H1 (cell line): ENCODE measurements around the gene LRRC49. TPM values are rescaled to one million over a fixed set of nuclear protein-coding genes. Genes with fewer than 3 reads are reported as not detected.

Experiments
- CTCF ChIA-PET: fragments of 300-600 bp; sonication (Branson Sonifier 250); formaldehyde crosslinking; loops from one replicate; lab custom pipeline; 2021; ENCODE audit not compliant: partially characterized antibody; lab: Charles Lee
- POLR2A ChIA-PET: fragments of 300-600 bp; sonication (Branson Sonifier 250); formaldehyde crosslinking; loops from one replicate; lab custom pipeline; 2021; ENCODE audit warnings: inconsistent platforms; ENCODE audit not compliant: partially characterized antibody; lab: Charles Lee
- DNase-seq, 2 experiments: peaks; one replicate each; pipeline versions ENCODE4 v3.0.0 to v3.0.0-alpha.2; 2010 to 2022; ENCODE audit warnings: low spot score in 2 of 2, low read depth in 1 of 2, mixed read lengths in 1 of 2
- FAIRE-seq: peaks from 2 replicates; lab custom pipeline; 2011; peaks lifted over from hg19 to GRCh38; lab: Jason Lieb, UNC
- H2AFZ ChIP-seq: 2 replicates; pipeline ENCODE4 v1.8.1; 2012; ENCODE audit warnings: low read length, inconsistent platforms
- H2AK5ac ChIP-seq: 2 replicates; pipeline ENCODE4 v1.6.1; 2013; ENCODE audit warnings: low read depth, low read length
- H2BK120ac ChIP-seq: replicated peaks from 2 replicates; pipeline ENCODE3; 2013; ENCODE audit warnings: low read depth, low read length, inconsistent platforms
- H2BK12ac ChIP-seq: 2 replicates; pipeline ENCODE4 v1.6.1; 2013; ENCODE audit warnings: low read depth, low read length
- H2BK15ac ChIP-seq: 2 replicates; pipeline ENCODE4 v1.6.1; 2013; ENCODE audit warnings: low read length
- H2BK20ac ChIP-seq: 2 replicates; pipeline ENCODE4 v1.6.1; 2013; ENCODE audit warnings: low read length
- H2BK5ac ChIP-seq: 2 replicates; pipeline ENCODE4 v1.6.1; 2013; ENCODE audit warnings: low read depth, low read length
- H3K14ac ChIP-seq: 2 replicates; pipeline ENCODE4 v1.6.1; 2013; ENCODE audit warnings: inconsistent platforms; ENCODE audit not compliant: insufficient read length
- H3K18ac ChIP-seq: 2 replicates; pipeline ENCODE4 v1.6.1; 2013; ENCODE audit warnings: low read length; ENCODE audit errors: extremely low read depth
- H3K23ac ChIP-seq: 2 replicates; pipeline ENCODE4 v1.6.1; 2013; ENCODE audit warnings: inconsistent platforms; ENCODE audit not compliant: insufficient read length
- H3K23me2 ChIP-seq: 2 replicates; pipeline ENCODE4 v1.6.1; 2013; ENCODE audit warnings: low read depth, low read length
- H3K27ac ChIP-seq: 2 replicates; pipeline ENCODE4 v1.6.1; 2011; ENCODE audit warnings: low read depth, low read length, inconsistent platforms
- H3K27me3 ChIP-seq, 4 experiments: replicated peaks in 1 of 4; 1 replicate in 1 of 4; 2 replicates in 3 of 4; pipeline versions ENCODE4 v1.6.1 to v1.8.1; 2011 to 2013; ENCODE audit warnings: low read length in 3 of 4, mild to moderate bottlenecking in 3 of 4, inconsistent platforms in 2 of 4, mixed read lengths in 2 of 4, moderate library complexity in 1 of 4; ENCODE audit not compliant: control insufficient read depth in 3 of 4, insufficient read depth in 3 of 4; ENCODE audit errors: extremely low read depth in 1 of 4
- H3K36me3 ChIP-seq, 4 experiments: 2 replicates each; pipeline versions ENCODE4 v1.6.1 to v1.8.1; 2011 to 2013; ENCODE audit warnings: mild to moderate bottlenecking in 4 of 4, low read length in 3 of 4, moderate library complexity in 2 of 4, control low read depth in 1 of 4, inconsistent platforms in 1 of 4; ENCODE audit not compliant: insufficient read depth in 4 of 4, control insufficient read depth in 2 of 4
- H3K4ac ChIP-seq: replicated peaks from 2 replicates; pipeline ENCODE3; 2013; ENCODE audit warnings: low read length, low read depth, mixed read lengths, inconsistent platforms; ENCODE audit not compliant: insufficient read length
- H3K4me1 ChIP-seq, 4 experiments: replicated peaks in 1 of 4; 1 replicate in 1 of 4; 2 replicates in 3 of 4; pipeline versions ENCODE4 v1.6.1 to v1.8.1; 2011 to 2013; ENCODE audit warnings: low read length in 3 of 4, inconsistent platforms in 2 of 4, mixed read lengths in 1 of 4; ENCODE audit not compliant: insufficient read depth in 4 of 4, control insufficient read depth in 3 of 4
- H3K4me2 ChIP-seq, 2 experiments: 2 replicates each; pipeline versions ENCODE4 v1.6.1 to v1.8.1; 2011 to 2013; ENCODE audit warnings: low read depth in 2 of 2, low read length in 2 of 2, control low read depth in 1 of 2, inconsistent platforms in 1 of 2, mild to moderate bottlenecking in 1 of 2; ENCODE audit not compliant: insufficient read depth in 1 of 2
- H3K4me3 ChIP-seq, 4 experiments: fragments of 200-600, 300-600 bp in 1 of 4; sonication (generic), shearing (Covaris generic), sonication (Bioruptor Twin) in 1 of 4; 2 replicates each; pipeline versions ENCODE4 v1.5.1 to v1.8.1; 2011 to 2016; ENCODE audit warnings: low read length in 4 of 4, low read depth in 3 of 4, control low read depth in 2 of 4, inconsistent platforms in 2 of 4, mild to moderate bottlenecking in 2 of 4, mixed read lengths in 1 of 4, moderate library complexity in 1 of 4; ENCODE audit not compliant: insufficient read depth in 2 of 4; ENCODE audit errors: extremely low read depth in 1 of 4
- H3K56ac ChIP-seq: replicated peaks from 2 replicates; pipeline ENCODE3; 2013; ENCODE audit warnings: low read depth, mild to moderate bottlenecking, mixed read lengths, low read length, inconsistent platforms; ENCODE audit not compliant: insufficient read length
- H3K79me1 ChIP-seq: 2 replicates; pipeline ENCODE4 v1.6.1; 2013; ENCODE audit warnings: low read depth, low read length, control low read depth
- H3K79me2 ChIP-seq, 2 experiments: 2 replicates each; pipeline versions ENCODE4 v1.6.1 to v1.8.1; 2012 to 2013; ENCODE audit warnings: low read length in 2 of 2, mild to moderate bottlenecking in 2 of 2, inconsistent platforms in 1 of 2; ENCODE audit not compliant: insufficient read depth in 2 of 2, control insufficient read depth in 1 of 2
- H3K9ac ChIP-seq, 4 experiments: replicated peaks in 1 of 4; 1 replicate in 1 of 4; 2 replicates in 3 of 4; pipeline versions ENCODE4 v1.6.1 to v1.8.1; 2011 to 2013; ENCODE audit warnings: low read depth in 3 of 4, low read length in 3 of 4, control low read depth in 2 of 4, mild to moderate bottlenecking in 2 of 4, moderate library complexity in 2 of 4, inconsistent platforms in 1 of 4; ENCODE audit errors: extremely low read depth in 1 of 4
- H3K9me3 ChIP-seq, 2 experiments: 2 replicates each; pipeline versions ENCODE4 v1.6.1 to v1.8.1; 2012 to 2013; ENCODE audit warnings: mild to moderate bottlenecking in 2 of 2, moderate library complexity in 2 of 2, control low read depth in 1 of 2, inconsistent platforms in 1 of 2, low read depth in 1 of 2, low read length in 1 of 2, mixed read lengths in 1 of 2; ENCODE audit not compliant: insufficient read depth in 2 of 2
- H4K20me1 ChIP-seq, 2 experiments: replicated peaks in 1 of 2; 2 replicates each; pipeline versions ENCODE3 to v1.8.1; 2011 to 2013; ENCODE audit warnings: inconsistent platforms in 2 of 2, low read length in 2 of 2, mild to moderate bottlenecking in 1 of 2; ENCODE audit not compliant: insufficient read depth in 2 of 2, control insufficient read depth in 1 of 2
- H4K5ac ChIP-seq: 2 replicates; pipeline ENCODE4 v1.6.1; 2013; ENCODE audit warnings: low read length, low read depth, mixed read lengths, inconsistent platforms; ENCODE audit not compliant: insufficient read length
- H4K8ac ChIP-seq: 2 replicates; pipeline ENCODE4 v1.8.0; 2013; ENCODE audit warnings: mild to moderate bottlenecking, moderate library complexity, low read length, inconsistent platforms; ENCODE audit not compliant: insufficient read depth; ENCODE audit errors: extremely low read depth
- H4K91ac ChIP-seq: replicated peaks from 2 replicates; pipeline ENCODE3; 2013; ENCODE audit warnings: low read length, mixed read lengths, inconsistent platforms; ENCODE audit not compliant: insufficient read length
- ASH2L ChIP-seq: fragments of 200-600, 300-600 bp; sonication (generic); IDR thresholded peaks from one replicate; pipeline ENCODE4 v1.7.1; 2017; ENCODE audit warnings: low read length
- CREB1 ChIP-seq: IDR thresholded peaks from 2 replicates; pipeline ENCODE4 v1.6.1; 2012; ENCODE audit warnings: inconsistent platforms
- CTBP2 ChIP-seq: IDR thresholded peaks from 2 replicates; pipeline ENCODE4 v1.7.0; 2011; ENCODE audit warnings: borderline replicate concordance, mild to moderate bottlenecking, moderate library complexity, mixed read lengths, low read length; ENCODE audit not compliant: insufficient read depth, insufficient read length
- EGR1 ChIP-seq: IDR thresholded peaks from 2 replicates; pipeline ENCODE4 v1.6.1; 2011; ENCODE audit warnings: low read depth, low read length, borderline replicate concordance
- EZH2 ChIP-seq: fragments of 200-600 bp; sonication (generic); IDR thresholded peaks from 2 replicates; pipeline ENCODE4 v1.7.1; 2012; ENCODE audit warnings: low read depth, mild to moderate bottlenecking, moderate library complexity, low read length, inconsistent platforms; ENCODE audit not compliant: severe bottlenecking
- POU5F1 ChIP-seq: IDR thresholded peaks from 2 replicates; pipeline ENCODE4 v1.6.1; 2011; ENCODE audit warnings: low read depth, mild to moderate bottlenecking, low read length, moderate library complexity
- SIX5 ChIP-seq: IDR thresholded peaks from 2 replicates; pipeline ENCODE4 v1.6.1; 2011; ENCODE audit warnings: mild to moderate bottlenecking, low read depth, low read length
- SP1 ChIP-seq: IDR thresholded peaks from 2 replicates; pipeline ENCODE4 v1.6.1; 2011; ENCODE audit warnings: low read depth, low read length
- SP2 ChIP-seq: IDR thresholded peaks from 2 replicates; pipeline ENCODE4 v1.6.1; 2012; ENCODE audit warnings: mild to moderate bottlenecking, low read length, inconsistent platforms
- SRF ChIP-seq: IDR thresholded peaks from 2 replicates; pipeline ENCODE4 v1.6.1; 2011; ENCODE audit warnings: mild to moderate bottlenecking, low read depth, low read length, moderate library complexity
- SUZ12 ChIP-seq: fragments of 200-600 bp; sonication (generic); IDR thresholded peaks from 2 replicates; pipeline ENCODE4 v1.6.1; 2012; ENCODE audit warnings: mild to moderate bottlenecking, inconsistent platforms, low read length, moderate library complexity, mixed read lengths
- TCF12 ChIP-seq: IDR thresholded peaks from 2 replicates; pipeline ENCODE4 v1.6.1; 2011; ENCODE audit warnings: low read depth, mild to moderate bottlenecking, low read length
- polyA plus RNA-seq, 7 experiments: library from polyadenylated mRNA; depleted of rRNA in 3 of 7; stranded (reverse) in 5 of 7; unstranded in 2 of 7; fragments of >200 nt in 5 of 7; fragments of 200-250 nt in 2 of 7; gene quantifications; 1 replicate in 5 of 7; 2 replicates in 1 of 7; 4 replicates in 1 of 7; pipeline versions ENCODE4 v1.2.1 to v1.2.3, GENCODE V29; 2011 to 2013; ENCODE audit warnings: missing spikeins in 2 of 7, mixed read lengths in 2 of 7
- total RNA-seq: library from RNA; stranded (reverse); fragmentation: NEBNext Ultra II Directional; extraction: Animal tissue kit (Norgen Biotek cat#: 25700); gene quantifications from 2 replicates; pipeline ENCODE4 v1.2.1, GENCODE V29; 2021
- TF ChIP-seq, protein P1 (sequence below): IDR thresholded peaks from 2 replicates; pipeline ENCODE4 v1.6.1; 2012; ENCODE audit warnings: low read length, inconsistent platforms
- TF ChIP-seq, protein P2 (sequence below): IDR thresholded peaks from 2 replicates; pipeline ENCODE4 v1.6.1; 2011; ENCODE audit warnings: low read depth, mild to moderate bottlenecking, low read length; ENCODE audit not compliant: insufficient read depth

The LRRC49 gene
- total and polyA plus RNA-seq, 2 of the 8 experiments (the other 6 are each of a cell fraction or from before 2014, with no cell fraction given): 5.0 to 10.4 TPM

DNA sequence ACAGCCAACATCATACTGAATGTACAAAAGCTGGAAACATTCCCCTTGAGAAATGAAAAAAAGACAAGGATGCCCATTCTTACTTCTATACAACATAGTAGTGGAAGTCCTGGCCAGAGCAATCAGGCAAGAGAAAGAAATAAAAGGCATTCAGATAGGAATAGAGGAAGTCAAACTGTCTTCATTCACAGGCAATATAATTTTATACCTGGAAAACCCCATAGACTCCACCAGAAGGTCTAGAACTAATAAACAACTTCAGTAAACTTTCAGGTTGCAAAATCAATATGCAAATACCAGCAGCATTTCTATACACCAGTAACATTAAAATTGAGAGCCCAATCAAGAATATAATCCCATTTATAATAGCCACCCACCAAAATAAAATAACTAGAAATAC is 195.5 kb downstream of the LRRC49 start:
- CTCF ChIA-PET: no interaction called here
- FAIRE-seq: no peak
- no peak overlapping the region for H3K4me3 ChIP-seq
- TF ChIP-seq CREB1 (no peak), CTBP2 (no peak), ASH2L (no peak), SIX5 (no peak), EGR1 (no peak), TCF12 (no peak), SP1 (no peak), SUZ12 (no peak), POU5F1 (no peak), SP2 (no peak), SRF (no peak), EZH2 (no peak)
- TF ChIP-seq, protein P1, sequence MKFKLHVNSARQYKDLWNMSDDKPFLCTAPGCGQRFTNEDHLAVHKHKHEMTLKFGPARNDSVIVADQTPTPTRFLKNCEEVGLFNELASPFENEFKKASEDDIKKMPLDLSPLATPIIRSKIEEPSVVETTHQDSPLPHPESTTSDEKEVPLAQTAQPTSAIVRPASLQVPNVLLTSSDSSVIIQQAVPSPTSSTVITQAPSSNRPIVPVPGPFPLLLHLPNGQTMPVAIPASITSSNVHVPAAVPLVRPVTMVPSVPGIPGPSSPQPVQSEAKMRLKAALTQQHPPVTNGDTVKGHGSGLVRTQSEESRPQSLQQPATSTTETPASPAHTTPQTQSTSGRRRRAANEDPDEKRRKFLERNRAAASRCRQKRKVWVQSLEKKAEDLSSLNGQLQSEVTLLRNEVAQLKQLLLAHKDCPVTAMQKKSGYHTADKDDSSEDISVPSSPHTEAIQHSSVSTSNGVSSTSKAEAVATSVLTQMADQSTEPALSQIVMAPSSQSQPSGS: no peak
- TF ChIP-seq, protein P2, sequence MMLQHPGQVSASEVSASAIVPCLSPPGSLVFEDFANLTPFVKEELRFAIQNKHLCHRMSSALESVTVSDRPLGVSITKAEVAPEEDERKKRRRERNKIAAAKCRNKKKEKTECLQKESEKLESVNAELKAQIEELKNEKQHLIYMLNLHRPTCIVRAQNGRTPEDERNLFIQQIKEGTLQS: no peak

More for the DNA sequence above, 195.5 kb downstream of the LRRC49 start:
- H4K91ac ChIP-seq: no peak overlapping the region
- no peak overlapping the region for H2BK120ac ChIP-seq
- no peak for DNase-seq
- no peaks in the 10 kb centered on the region for H3K36me3 ChIP-seq
- POLR2A ChIA-PET: no interaction called here
- no peaks in the 10 kb centered on the region for H3K79me2 ChIP-seq
- H3K23me2 ChIP-seq: no peaks in the 10 kb centered on the region
- H4K8ac ChIP-seq: no peak overlapping the region
- H2AK5ac ChIP-seq: no peak overlapping the region
- H4K5ac ChIP-seq: no peak overlapping the region
- no peak overlapping the region for H3K18ac ChIP-seq
- no peak overlapping the region for H2BK15ac ChIP-seq
- peaks cover 5 to 15% (median 7%) of the 10 kb centered on the region in 4 experiments; a peak in 4 of 7 replicates for H3K4me1 ChIP-seq
- H3K9me3 ChIP-seq: no peaks in the 10 kb centered on the region
- peaks cover 0 to 35% (median 24%) of the 10 kb centered on the region in 4 experiments; a peak in 6 of 7 replicates for H3K27me3 ChIP-seq
- H3K79me1 ChIP-seq: no peaks in the 10 kb centered on the region; the same call in 1 of the 2 replicates
- H3K23ac ChIP-seq: no peak overlapping the region
- H2BK12ac ChIP-seq: no peak overlapping the region
- H2AFZ ChIP-seq: no peak overlapping the region
- no peak overlapping the region for H2BK20ac ChIP-seq
- H3K27ac ChIP-seq: no peak overlapping the region
- no peak overlapping the region for H3K9ac ChIP-seq
- no peak overlapping the region for H3K4me2 ChIP-seq
- H3K56ac ChIP-seq: no peak overlapping the region
- no peak overlapping the region for H2BK5ac ChIP-seq
- no peak overlapping the region for H3K14ac ChIP-seq
- H3K4ac ChIP-seq: no peak overlapping the region
- peaks cover 0 to 2% of the 10 kb centered on the region in 2 experiments for H4K20me1 ChIP-seq
